ENCODE results near the gene PPM1K. TPM values are rescaled to one million over a fixed set of nuclear protein-coding genes. Genes with fewer than 3 reads are reported as not detected.

PPM1K gene
- total RNA-seq, 1 experiment from 2014 or later = 10.4 TPM

- WGBS (ENCODE audit: extremely low coverage, insufficient read length, low lambda C conversion rate) = no CpG with 5 or more reads among the region's 2 CpGs
- Mint-ChIP-seq H3K27ac (no peak overlapping the region), H3K9me3 (peaks cover 0 to 7% of the 10 kb centered on the region in 2 experiments; a peak in 2 of 5 replicates), H3K27me3 (ENCODE audit: low read depth) (no peaks in the 10 kb centered on the region), H3K36me3 (ENCODE audit: insufficient read depth in 1 of 3, low read depth in 3 of 3) (peaks cover 3 to 6% (median 4%) of the 10 kb centered on the region in 3 experiments; a peak in 4 of 7 replicates), H3K4me3 (no peak overlapping the region), H3K4me1 (peaks cover 0 to 9% of the 10 kb centered on the region in 2 experiments; a peak in 3 of 4 replicates)
- H3K27ac ChIP-seq (ENCODE audit: insufficient read length, low read depth, low read length) = no peak overlapping the region
- no peak overlapping the region for H3K18ac ChIP-seq (ENCODE audit: insufficient read length, low read depth, low read length)
- H2BK5ac ChIP-seq (ENCODE audit: insufficient read length, low read length) = no peak overlapping the region
- H2BK120ac ChIP-seq (ENCODE audit: low read depth, low read length, poor library complexity, severe bottlenecking) = no peak overlapping the region
- no peaks in the 10 kb centered on the region for H4K20me1 ChIP-seq (ENCODE audit: control insufficient read depth, insufficient read depth, insufficient read length)
- H2BK12ac ChIP-seq (ENCODE audit: insufficient read length, low read depth, low read length) = no peak overlapping the region
- no peak overlapping the region for H3T11ph ChIP-seq (ENCODE audit: low read length)
- DNase-seq = no peak
- no peak overlapping the region for H3K9ac ChIP-seq (ENCODE audit: extremely low read depth, insufficient read length, low read length)
- H3K9me3 ChIP-seq (ENCODE audit: control insufficient read depth, low read depth, low read length) = no peaks in the 10 kb centered on the region
- no peaks in the 10 kb centered on the region for H3K23me2 ChIP-seq (ENCODE audit: insufficient read length, low read depth, low read length, poor library complexity, severe bottlenecking)
- H3K4me2 ChIP-seq (ENCODE audit: insufficient read depth, insufficient read length, low read length) = no peak overlapping the region
- H3K79me2 ChIP-seq (ENCODE audit: insufficient read depth, low read length) = no peaks in the 10 kb centered on the region
- H3K79me1 ChIP-seq (ENCODE audit: insufficient read depth, low read depth, low read length, poor library complexity, severe bottlenecking) = no peaks in the 10 kb centered on the region
- H4K5ac ChIP-seq (ENCODE audit: insufficient read length, low read depth, low read length) = no peak overlapping the region
- H3K56ac ChIP-seq (ENCODE audit: insufficient read length, low read depth, low read length) = no peak overlapping the region
- no peak overlapping the region for H3K14ac ChIP-seq (ENCODE audit: insufficient read depth, low read length)
- H2BK20ac ChIP-seq (ENCODE audit: low read depth, low read length, poor library complexity, severe bottlenecking) = no peak overlapping the region
- no peak for TF ChIP-seq CTCF (conservative IDR thresholded peaks at IDR 0.05)
- H4K91ac ChIP-seq (ENCODE audit: insufficient read length, low read depth, low read length) = no peak overlapping the region
- H3K4me1 ChIP-seq (ENCODE audit: insufficient read depth, low read length) = no peaks in the 10 kb centered on the region; the same call in 1 of the 2 replicates
- no peak overlapping the region for H3K23ac ChIP-seq (ENCODE audit: insufficient read length, low read depth, low read length)
- H2BK15ac ChIP-seq (ENCODE audit: low read depth, low read length) = no peak overlapping the region
- no peak overlapping the region for H4K8ac ChIP-seq (replicated peaks; ENCODE audit: insufficient read length, low read depth, low read length)
- H2AK5ac ChIP-seq (ENCODE audit: insufficient read length, low read length) = no peak overlapping the region
- H3K4ac ChIP-seq (ENCODE audit: low read depth, low read length) = no peak overlapping the region
- no peaks in the 10 kb centered on the region for H3K27me3 ChIP-seq (ENCODE audit: insufficient read depth, low read length)
- no peak overlapping the region for H2AFZ ChIP-seq (ENCODE audit: low read length)
These were observed 56.6 kb downstream of the PPM1K start for GRCh38 chr4:88227734-88228133.

Measured in H9 (cell line).